Suprapubic skin (tissue), 4 donors: ENCODE data around the gene MBOAT2. TPM values are rescaled to one million over a fixed set of nuclear protein-coding genes. Genes with fewer than 3 reads are reported as not detected.

Experiments used
- DNase-seq, 2 donors: peaks; one replicate each; pipeline ENCODE4 v3.0.0-alpha.2; 2019; ENCODE audit warnings: low spot score in 2 of 2
- H3K27ac ChIP-seq: fragments of 200-600 bp; sonication (generic); one replicate; pipeline ENCODE4 v1.5.1; 2019
- H3K27me3 ChIP-seq: fragments of 200-600 bp; sonication (generic); one replicate; pipeline ENCODE4 v1.5.1; 2019
- H3K36me3 ChIP-seq: fragments of 200-600 bp; sonication (generic); one replicate; pipeline ENCODE4 v1.5.1; 2019
- H3K4me1 ChIP-seq: fragments of 200-600 bp; sonication (generic); one replicate; pipeline ENCODE4 v1.5.1; 2019
- H3K4me3 ChIP-seq: fragments of 200-600 bp; sonication (generic); one replicate; pipeline ENCODE4 v1.5.1; 2019; ENCODE audit warnings: mild to moderate bottlenecking
- H3K9me3 ChIP-seq: fragments of 200-600 bp; sonication (generic); one replicate; pipeline ENCODE4 v1.5.1; 2019
- EP300 ChIP-seq: sonication (generic); formaldehyde crosslinking; IDR thresholded peaks from one replicate; pipeline ENCODE4 v1.6.1; 2017; ENCODE audit warnings: antibody characterized with exemption
- POLR2A ChIP-seq, 2 donors: fragments of 450-650 bp; IDR thresholded peaks; one replicate each; pipeline ENCODE4 v1.6.1; 2017; ENCODE audit warnings: antibody characterized with exemption in 2 of 2, mild to moderate bottlenecking in 2 of 2, moderate library complexity in 2 of 2
- POLR2AphosphoS5 ChIP-seq, 3 donors: sonication (generic); formaldehyde crosslinking; IDR thresholded peaks; one replicate each; pipeline ENCODE4 v1.6.1; 2017; ENCODE audit warnings: antibody characterized with exemption in 3 of 3
- WGBS: methylation state at CpG from one replicate; pipeline ENCODE4 v1.1.5; 2018; 5-methylcytosine and 5-hydroxymethylcytosine counted together
- total RNA-seq, 4 donors: library from RNA; depleted of rRNA; stranded (reverse); fragments of >200 nt; gene quantifications; one replicate each; pipeline ENCODE4 v1.1.0, GENCODE V29; 2016
- TF ChIP-seq, protein P1 (sequence below), 2 donors: fragments of 200-600 bp in 1 of 2; fragments of 450-650 bp in 1 of 2; sonication (generic) in 1 of 2; IDR thresholded peaks; one replicate each; pipeline ENCODE4 v1.5.1; 2016 to 2019; ENCODE audit warnings: antibody characterized with exemption in 2 of 2, mild to moderate bottlenecking in 1 of 2, moderate library complexity in 1 of 2

MBOAT2 gene
- total RNA-seq, 4 donors from 2014 or later = 44.4 to 55.8 (median 51.1) TPM

DNA sequence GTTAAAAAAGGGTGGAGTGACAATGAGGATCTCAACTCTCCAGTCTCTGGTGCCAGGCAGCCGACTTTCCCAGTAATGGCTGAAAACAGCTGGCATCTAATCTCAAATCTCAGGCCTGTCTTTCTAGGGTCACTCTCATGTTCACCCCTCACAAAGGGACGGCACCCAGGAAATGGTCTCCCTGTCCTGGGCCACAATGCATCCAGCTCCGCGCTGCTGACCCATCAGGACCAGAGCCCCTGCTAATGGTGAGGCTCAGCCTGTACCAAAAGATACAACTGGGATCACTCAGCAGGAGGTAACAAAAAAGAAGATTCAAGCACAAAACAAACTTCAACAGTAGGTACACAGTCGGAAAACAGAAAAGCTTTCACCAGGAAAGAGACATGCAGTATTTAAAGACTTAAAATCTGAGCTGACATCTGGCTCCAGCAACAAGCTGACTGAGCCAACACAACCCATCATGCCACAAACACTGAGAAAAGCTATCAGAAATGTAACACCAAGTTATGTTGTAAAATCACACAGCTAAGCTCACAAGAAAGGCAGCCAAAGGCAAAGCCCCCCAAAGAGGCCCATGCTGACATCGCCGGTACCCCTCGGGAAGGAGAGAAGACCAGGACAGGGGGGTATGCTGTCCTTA, 152.5 kb downstream of the MBOAT2 start:
- WGBS = 81% methylated on average over 8 of the region's 8 CpGs
- Histone ChIP-seq H3K4me3 (no peak overlapping the region), H3K4me1 (peaks cover 3% of the 10 kb centered on the region), H3K36me3 (no peaks in the 10 kb centered on the region), H3K9me3 (no peaks in the 10 kb centered on the region), H3K27me3 (peaks cover 4% of the 10 kb centered on the region), H3K27ac (no peak overlapping the region)
- TF ChIP-seq EP300 (no peak), POLR2AphosphoS5 (IDR thresholded peaks at IDR 0.05) (no peak), POLR2A (IDR thresholded peaks at IDR 0.05) (no peak)
- TF ChIP-seq, protein P1, sequence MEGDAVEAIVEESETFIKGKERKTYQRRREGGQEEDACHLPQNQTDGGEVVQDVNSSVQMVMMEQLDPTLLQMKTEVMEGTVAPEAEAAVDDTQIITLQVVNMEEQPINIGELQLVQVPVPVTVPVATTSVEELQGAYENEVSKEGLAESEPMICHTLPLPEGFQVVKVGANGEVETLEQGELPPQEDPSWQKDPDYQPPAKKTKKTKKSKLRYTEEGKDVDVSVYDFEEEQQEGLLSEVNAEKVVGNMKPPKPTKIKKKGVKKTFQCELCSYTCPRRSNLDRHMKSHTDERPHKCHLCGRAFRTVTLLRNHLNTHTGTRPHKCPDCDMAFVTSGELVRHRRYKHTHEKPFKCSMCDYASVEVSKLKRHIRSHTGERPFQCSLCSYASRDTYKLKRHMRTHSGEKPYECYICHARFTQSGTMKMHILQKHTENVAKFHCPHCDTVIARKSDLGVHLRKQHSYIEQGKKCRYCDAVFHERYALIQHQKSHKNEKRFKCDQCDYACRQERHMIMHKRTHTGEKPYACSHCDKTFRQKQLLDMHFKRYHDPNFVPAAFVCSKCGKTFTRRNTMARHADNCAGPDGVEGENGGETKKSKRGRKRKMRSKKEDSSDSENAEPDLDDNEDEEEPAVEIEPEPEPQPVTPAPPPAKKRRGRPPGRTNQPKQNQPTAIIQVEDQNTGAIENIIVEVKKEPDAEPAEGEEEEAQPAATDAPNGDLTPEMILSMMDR (IDR thresholded peaks at IDR 0.05) = no peak
- no peak for DNase-seq

DNA sequence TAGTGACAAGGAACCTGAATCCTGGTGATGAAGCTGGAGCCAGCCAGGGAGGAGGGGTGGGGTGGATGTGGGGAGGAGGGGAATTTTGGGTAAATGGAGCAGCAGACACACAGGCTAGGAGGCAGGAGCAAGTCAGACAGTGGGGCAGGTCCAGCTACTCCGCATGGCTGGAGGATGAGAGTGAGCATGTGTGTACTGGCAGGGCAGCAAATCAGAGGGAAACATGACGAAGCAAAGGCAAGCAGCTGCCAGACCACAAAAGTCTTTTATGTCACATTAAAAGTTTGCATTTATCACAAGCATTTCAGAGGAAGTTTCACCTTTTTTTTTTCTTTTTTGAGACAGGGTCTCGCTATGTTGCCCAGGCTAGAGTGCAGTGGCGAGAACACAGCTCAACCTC, 154.2 kb downstream of the MBOAT2 start:
- H3K4me3 ChIP-seq = no peak overlapping the region
- TF ChIP-seq POLR2A (IDR thresholded peaks at IDR 0.05) (no peak), POLR2AphosphoS5 (IDR thresholded peaks at IDR 0.05) (no peak)
- no peaks in the 10 kb centered on the region for H3K9me3 ChIP-seq
- H3K27me3 ChIP-seq = peaks cover 4% of the 10 kb centered on the region
- no peaks in the 10 kb centered on the region for H3K36me3 ChIP-seq
- H3K4me1 ChIP-seq = peaks cover 3% of the 10 kb centered on the region
- WGBS = 55% methylated on average over 4 of the region's 4 CpGs
- no peak for DNase-seq
- H3K27ac ChIP-seq = no peak overlapping the region

DNA sequence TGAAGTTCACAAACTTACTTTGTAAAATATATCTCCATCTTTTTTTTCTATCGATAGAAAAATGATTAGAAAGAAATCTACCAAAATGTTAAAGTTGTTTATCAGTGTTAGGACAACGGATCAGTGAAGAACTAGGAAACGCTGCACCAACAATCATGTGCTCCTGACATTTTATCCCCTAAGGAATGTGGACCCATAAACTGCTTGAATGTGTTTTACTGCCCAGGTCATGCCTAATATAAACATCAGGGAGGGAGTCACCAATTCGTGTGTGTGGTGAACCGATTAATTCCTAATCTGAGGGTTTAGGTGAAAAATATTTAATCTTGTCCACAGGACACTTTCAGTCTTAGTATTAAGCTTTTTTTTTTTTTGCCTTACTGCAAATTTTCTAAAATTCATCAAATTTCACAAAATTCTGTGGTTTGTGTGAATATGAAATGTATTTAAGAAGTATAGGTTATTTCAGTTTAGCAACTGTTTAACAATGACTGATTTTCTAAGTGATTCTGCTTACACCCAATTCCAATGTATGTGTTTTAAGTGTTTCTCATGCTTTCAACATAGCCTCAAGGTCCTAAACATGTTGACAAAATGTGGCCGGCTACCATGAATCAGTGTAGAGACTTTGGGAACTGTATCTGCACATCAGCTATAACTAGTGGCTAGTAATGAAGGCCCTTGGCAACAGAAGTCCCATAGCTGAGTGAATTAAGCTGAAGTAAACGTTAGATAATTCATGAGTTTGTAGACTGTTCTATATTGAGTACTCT, 155.0 kb downstream of the MBOAT2 start:
- no peaks in the 10 kb centered on the region for H3K9me3 ChIP-seq
- WGBS = 75% methylated on average over 7 of the region's 7 CpGs
- no peaks in the 10 kb centered on the region for H3K36me3 ChIP-seq
- peaks cover 4% of the 10 kb centered on the region for H3K27me3 ChIP-seq
- H3K4me1 ChIP-seq = peaks cover 3% of the 10 kb centered on the region
- no peak for DNase-seq
- no peak overlapping the region for H3K27ac ChIP-seq
- no peak overlapping the region for H3K4me3 ChIP-seq
- TF ChIP-seq, protein P1 (IDR thresholded peaks at IDR 0.05) = no peak
- TF ChIP-seq POLR2AphosphoS5 (IDR thresholded peaks at IDR 0.05) (no peak), EP300 (no peak), POLR2A (IDR thresholded peaks at IDR 0.05) (no peak)

DNA sequence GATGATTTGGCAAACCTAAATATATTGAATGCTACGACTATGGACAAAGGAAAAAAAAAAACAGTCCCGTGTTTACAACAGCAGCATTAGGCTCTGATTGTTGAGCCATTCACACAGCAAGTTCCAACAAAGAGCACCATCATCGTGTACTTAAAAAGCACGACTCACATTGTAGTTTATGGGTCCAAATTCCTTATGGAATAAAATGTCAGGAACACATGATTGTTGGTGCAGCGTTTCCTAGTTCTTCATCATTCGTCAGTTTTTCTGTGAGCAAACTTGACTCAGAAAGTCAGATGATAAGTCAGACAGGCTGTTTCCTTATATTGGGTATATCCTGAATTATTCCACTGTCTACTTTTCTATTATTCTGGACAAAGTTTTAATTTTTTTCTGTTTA, 156.1 kb downstream of the MBOAT2 start:
- H3K27ac ChIP-seq = no peak overlapping the region
- H3K4me1 ChIP-seq = peaks cover 3% of the 10 kb centered on the region
- peaks cover 4% of the 10 kb centered on the region for H3K27me3 ChIP-seq
- DNase-seq = no peak
- H3K36me3 ChIP-seq = no peaks in the 10 kb centered on the region
- H3K9me3 ChIP-seq = no peaks in the 10 kb centered on the region
- H3K4me3 ChIP-seq = no peak overlapping the region
- no peak for TF ChIP-seq POLR2AphosphoS5 (IDR thresholded peaks at IDR 0.05)
- TF ChIP-seq, protein P1 (IDR thresholded peaks at IDR 0.05) = no peak
- no peak for TF ChIP-seq EP300
- TF ChIP-seq POLR2A (IDR thresholded peaks at IDR 0.05) = no peak
- WGBS = 88% methylated on average over 6 of the region's 6 CpGs

DNA sequence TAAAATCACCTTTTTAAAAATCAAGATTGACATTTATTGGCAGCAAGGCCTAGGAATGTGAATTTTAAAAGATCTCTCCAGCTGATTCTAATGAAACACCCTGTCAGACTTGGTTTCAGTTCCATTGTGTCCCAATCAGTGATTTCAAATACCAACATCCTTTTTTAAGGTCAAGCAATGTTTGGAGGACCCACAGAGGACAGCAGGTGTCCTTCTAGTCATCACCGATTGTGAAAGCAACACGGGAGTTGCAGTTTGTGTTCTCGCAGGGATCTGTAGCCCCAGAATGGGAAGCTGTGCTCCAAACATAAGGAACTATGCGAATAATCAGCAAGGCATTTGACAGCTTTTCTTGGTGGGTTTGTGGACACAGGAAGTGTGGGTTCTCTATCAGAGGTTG, 161.6 kb downstream of the MBOAT2 start:
- H3K36me3 ChIP-seq = no peaks in the 10 kb centered on the region
- H3K4me3 ChIP-seq = no peak overlapping the region
- no peaks in the 10 kb centered on the region for H3K27me3 ChIP-seq
- TF ChIP-seq POLR2A (IDR thresholded peaks at IDR 0.05) (no peak), EP300 (no peak), POLR2AphosphoS5 (IDR thresholded peaks at IDR 0.05) (no peak)
- TF ChIP-seq, protein P1 (IDR thresholded peaks at IDR 0.05) = no peak
- WGBS = 98% methylated on average over 4 of the region's 4 CpGs
- no peaks in the 10 kb centered on the region for H3K4me1 ChIP-seq
- no peaks in the 10 kb centered on the region for H3K9me3 ChIP-seq
- no peak overlapping the region for H3K27ac ChIP-seq
- DNase-seq = no peak
